GM03348 (cell line): ENCODE measurements around the gene CXCL14.

ENCODE experiments used
- DNase-seq: peaks from one replicate; pipeline ENCODE4 v3.0.0; 2012; ENCODE audit warnings: low spot score

The CXCL14 gene

DNA sequence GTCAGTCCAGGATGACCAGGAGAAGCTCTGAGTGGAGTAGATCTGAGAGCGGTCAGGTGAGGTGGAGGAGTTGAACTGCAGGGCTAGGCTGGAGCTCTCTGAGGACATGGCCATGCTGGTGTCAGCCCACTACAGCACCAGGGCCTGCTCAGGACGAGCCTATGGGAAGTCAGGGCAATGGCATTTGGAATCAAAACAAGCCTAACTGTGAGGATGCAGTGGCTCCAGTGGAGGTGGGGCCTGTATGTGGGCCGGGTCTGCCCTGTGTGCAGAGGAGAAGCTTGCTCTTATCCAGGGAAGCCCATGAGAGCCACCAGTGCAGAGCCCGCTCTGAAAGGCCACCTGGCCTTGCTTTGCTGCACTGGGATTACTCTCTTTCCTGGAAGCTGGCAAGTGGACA lies 11.1 kb downstream of the CXCL14 start:
- DNase-seq: no peak

DNA sequence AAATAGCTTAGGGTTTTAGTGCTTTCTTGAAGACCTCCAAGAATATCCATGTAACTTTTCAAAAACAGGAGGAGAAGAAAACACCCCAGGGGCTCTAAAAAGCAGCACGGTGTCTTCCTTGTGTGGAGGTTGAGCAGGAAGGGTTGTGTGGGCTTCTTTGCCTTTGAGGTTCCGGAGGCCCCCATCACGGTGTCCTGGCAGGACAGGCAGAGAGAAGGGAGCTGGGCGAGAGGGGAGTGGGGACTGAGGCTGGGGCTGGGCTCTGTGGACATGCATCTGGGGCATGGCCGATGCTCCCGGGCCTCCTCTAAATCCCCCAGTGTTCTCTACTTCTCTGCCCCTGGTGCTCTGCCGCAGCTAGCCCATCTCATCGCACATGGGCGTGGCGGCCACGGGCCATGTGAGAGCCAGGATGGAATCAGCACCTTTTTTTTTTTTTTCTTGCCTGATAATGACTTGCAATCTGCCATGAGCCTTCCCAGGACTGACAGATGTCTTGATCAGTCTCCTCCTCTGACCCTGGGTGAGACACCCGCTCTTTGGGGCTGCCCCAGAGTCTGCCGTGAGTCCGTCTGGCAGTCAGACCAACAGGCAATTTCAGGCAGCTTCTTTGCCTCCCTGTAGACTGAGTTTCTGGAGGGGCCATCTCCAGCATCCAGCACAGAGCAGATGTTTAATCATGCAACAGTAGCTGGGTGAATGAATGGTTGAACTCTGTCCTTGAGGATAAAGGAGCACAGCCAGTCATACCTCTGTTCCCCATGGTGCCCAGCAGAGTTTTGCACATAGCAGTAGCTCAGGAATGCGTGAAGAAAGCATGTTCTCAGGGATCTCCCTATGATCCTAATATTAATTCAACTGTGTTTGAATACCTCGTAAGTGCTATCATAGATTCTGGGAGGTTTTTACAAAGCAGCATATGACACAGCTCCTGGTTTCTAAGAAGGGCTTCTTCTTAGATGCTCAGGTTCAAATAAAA lies 12.1 kb downstream of the CXCL14 start:
- no peak for DNase-seq

DNA sequence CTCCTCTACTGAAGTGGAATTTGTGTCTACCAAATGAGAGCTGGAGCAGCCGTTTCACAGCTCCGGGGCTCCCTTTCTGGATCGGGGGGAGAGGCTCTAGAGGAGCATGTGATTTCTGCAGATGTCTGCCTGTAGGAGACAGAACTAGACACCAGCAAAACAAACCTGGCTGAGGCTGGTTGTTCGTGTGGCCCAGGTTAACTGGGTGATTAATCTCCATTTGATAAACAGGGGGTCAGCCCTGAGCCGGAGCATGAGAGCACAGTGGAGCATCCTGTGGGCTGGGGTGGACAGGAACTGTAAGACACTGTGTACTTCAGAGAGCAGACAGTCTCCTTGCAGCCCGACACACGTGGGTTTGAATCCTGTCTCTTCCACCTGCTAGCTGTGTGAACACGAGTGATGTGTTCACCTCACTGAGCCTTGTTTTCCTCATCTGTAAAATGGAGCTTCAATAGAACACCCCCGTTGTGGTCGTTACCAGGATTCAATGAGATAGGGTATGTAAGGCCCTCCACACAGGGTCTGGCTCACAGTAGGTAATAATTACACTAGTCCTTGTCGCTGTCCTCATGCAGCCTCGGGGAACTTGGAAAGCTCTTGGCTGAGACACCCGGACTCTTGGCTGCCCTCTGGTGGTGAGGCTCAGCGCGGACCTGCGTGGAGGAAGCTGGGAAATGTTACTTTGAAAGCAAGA lies 12.9 kb downstream of the CXCL14 start:
- DNase-seq: peak; percentile 86

DNA sequence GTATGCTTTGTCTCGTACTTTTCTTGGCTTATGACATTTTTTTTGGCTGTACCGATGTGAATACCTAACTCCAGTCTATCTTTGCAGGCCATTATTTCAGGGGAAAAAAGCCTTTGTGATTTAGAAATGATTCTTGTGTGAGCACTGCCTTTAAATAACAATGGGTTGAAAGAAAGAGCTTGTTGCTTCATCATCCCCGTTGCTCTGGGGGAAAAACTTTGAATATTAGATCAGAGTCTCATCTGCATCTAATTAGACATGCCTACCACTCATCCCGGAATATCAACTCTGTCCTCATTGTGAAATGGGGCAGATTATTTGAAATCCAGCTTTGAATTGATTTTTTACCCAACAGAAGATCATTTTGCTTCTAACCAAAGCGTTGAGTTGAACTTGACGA lies 13.5 kb downstream of the CXCL14 start:
- peak; percentile 35 for DNase-seq

DNA sequence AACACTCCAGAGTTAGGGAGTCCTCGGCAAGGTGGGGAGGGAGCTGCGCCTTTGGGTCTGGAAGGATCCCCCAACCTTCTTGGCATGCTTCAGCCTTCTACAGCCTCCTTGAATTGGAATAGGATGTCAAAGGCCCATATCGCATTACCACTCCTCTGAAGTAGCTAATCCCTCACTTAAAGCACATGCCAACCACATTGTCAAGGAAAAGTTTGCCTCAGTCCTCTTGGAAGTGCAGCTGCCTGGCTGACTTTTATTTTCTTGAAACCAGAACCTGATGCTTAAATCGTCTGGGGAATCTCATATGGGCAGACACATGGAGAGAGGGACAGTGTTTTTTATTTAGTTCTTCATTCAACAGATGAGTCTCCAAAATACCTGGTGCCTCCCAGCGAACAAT lies 14.5 kb downstream of the CXCL14 start:
- DNase-seq: no peak

DNA sequence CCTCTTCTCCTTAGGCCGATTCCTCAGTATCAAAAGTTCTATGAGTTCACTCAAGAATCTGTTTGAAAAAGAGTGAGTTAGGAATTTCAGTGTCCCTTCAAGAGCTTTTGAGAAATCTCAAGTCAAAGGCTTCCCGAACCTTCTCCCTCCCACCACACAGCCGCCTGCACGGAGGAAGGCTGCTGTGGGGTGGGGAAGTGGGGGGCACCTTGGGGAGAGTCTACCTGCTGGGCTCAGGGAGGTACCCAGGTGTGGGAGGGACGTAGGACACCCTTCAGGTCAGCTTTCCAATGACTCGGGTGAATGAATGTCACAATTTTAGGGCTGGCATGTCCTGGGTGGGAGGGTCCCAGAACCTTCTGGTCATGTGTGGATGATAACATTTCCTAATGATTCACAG lies 17.5 kb downstream of the CXCL14 start:
- DNase-seq: no peak

DNA sequence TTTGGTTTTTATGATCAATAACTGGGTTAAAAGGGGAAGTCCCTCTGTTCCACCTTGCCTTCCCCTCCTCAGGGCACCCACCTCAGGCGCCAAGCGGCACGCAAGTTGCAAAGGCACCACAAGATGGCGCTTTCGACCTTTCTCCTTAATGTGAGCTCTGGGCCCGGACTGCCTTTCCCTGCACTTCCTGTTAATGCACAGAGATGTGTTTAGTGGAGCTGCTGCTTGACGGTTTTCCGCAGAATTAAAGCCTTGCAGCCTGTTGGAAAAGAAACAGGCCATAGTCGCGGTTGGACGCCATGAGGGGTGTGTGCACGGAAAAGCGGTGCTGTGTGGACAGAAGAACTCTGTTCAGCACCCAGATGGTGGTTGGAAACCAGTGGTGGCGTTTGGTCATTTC lies 17.9 kb downstream of the CXCL14 start:
- peak; percentile 90 for DNase-seq

DNA sequence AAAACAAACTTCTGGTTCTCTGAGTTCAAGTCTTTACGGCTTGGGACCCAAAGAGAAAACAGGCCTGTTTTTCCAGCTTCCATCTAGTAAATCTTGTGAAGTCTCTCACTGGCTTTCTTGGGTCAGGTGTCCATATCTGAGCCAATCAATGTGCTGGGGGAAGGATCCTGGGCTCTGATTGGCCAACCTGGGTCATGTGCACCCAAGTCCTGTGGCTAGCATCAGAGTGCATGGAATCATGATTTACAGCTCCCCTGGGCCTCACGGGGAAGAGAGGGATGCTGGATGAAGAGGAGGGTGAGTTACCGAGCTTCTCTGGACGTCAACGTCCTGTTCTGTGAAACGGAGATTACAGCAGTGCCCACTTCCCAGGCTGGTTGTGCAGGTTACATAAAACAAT lies 19.4 kb downstream of the CXCL14 start:
- peak; percentile 32 for DNase-seq

DNA sequence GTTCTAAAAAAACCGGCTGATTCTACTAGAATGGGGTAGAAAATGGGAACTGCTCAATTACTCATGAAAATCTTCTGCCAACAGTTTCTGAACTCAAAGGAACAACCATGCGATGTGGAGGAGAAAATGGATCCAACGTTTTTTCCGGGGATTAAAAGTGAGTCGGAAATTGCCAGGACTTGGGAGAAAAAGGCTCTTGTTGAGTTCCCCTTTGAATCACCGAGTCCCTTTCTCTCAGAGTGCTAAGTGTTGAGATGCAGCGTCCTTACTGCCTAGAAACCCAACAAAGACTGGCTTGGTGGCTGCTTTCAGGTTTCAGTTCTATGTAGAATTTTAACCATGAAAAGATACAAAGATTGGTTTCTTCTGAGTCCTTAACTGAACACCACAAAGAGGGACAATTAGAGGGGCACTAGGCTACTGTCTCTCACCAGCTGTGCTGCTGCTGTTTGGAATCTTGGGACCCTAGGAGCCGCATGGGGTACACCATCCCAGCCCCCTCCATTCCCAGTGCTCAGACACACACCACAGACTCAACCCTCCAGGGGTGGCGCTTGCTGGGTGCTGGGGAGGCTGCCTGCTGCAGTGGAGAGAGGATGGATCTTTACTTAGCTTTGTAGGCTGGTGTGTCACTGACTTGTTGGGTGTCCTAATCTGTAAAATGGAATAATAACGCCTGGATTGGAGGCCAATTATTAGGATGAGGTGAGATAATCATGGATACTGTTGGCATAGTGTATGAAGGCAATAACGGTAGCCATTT lies 21.5 kb downstream of the CXCL14 start:
- no peak for DNase-seq

DNA sequence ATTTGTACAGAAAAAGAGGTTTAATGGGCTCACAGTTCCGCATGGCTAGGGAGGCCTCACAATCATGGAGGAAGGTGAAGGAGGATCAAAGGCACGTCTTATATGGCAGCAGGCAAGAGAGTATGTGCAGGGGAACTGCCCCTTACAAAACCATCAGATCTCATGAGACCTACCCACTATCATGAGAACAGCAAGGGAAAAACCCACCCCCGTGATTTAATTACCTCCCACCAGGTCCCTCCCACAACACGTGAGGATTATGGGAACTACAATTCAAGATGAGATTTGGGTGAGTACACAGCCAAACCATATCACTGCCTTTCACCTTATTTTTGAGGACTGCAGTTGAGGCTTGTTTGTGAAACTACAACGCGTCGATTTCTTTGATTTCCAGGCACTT lies 22.2 kb downstream of the CXCL14 start:
- no peak for DNase-seq

DNA sequence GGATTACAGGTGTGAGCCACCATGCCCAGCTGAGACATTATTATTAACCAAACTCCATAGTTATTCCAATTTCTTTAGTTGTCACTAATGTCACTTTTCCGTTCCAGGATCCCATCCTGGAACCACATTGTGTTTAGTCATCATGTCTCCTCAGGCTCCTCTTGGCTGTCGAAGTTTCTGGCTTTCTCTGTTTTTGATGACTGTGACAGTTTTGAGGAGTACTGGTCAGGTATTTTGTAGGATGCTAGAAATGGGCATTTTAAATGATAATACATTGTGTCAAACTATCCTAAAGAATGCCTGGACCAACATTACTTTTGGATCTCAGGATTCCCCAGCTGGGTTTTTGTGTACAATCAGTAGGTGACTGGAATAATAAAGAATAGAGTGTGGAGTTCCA lies 23.3 kb downstream of the CXCL14 start:
- DNase-seq: no peak

DNA sequence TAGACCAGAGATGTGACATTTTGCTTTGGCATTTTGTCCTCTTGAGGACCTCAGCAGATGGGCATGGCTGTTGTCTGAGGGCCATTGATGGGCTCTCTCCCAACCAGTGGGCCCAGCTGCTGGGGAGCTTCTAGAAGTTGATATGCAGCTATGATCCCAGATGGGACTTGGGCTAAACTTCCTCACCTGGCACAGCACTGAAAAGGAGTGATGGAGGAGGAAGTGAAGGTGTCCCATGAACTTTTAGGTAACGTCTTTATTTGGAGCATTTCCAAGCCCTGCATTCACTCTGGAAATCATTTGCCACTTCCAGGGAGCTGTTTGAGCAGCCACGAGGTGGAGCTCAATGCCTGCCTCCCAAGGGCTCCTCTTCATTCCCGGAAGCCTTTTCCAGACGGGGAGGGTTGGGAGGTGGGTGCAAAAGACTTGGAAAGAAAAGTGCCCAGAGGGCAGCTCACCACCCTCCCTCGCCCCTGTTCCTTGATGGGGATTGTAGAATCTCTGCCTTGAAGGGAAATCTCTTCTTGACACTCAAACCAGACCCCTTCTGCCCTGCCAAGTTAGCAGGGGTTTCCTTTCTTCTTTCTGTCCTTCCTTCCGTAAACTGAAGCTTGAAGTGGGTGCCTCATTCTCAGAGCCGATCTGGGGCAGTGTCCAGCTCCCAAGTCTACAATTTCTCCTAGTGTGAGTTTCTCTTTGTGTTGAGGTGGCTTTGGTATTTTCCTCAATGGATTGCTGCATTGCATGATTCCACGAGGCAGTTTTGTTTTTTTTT lies 24.9 kb downstream of the CXCL14 start:
- peak; percentile 74 for DNase-seq

DNA sequence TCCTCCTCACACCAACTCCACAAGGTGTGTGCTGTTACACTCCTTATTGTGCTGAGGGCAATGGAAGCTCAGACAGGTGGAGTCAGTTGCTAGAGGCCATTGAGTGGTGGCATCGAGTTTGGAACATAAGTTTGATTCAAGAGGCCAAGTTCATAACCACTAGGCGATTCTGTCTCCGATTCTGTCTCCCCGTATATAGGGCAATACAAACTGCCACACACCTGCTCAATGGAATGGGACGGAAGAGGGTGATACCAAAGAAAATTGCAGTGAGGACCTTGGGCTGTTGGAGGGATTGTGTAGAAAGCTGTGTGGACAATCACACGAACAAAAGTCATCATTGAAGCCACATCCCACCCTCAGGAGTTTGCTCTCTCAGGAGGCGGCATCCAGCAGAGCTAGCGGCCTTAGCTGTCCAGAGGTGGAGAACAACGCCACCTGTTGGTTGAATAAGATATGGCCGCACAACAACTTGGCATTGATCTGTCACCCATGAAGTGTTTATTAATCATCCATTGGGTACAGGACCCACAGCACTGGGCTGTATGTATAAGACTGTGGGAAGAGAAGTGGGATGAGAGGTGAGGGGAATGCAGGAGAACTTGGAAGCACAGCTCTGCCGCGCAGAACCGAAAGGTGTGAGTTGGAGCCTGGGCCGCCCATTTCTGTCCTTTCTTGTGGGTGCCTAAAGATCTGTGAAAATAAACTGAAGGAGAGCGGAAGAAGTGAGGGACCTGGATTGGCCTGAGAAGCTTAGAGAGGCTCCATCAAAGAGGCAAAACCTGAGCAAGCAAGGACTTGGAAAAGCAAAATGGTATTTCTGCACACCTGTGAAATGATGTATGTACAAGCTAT lies 27.0 kb downstream of the CXCL14 start:
- peak; percentile 85 for DNase-seq

DNA sequence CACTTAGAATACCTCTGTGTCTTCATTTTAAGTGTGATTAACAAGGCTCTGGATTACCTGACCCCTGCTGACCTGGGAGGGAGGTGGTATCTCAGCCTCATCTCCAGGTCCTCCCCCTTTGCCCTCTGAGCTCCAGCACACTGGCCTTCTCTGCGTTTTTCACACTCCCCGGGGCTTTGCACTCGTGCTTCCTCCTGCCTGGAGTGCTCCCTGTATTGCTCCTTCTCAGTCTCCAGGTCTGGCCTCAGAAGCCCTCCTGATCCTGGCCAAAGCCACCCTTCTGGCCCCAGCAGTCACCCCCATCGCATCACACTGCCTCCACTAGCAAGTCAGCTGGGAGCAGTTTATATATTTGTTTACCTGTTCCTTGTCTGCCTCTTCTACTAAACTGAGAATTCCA lies 29.4 kb downstream of the CXCL14 start:
- no peak for DNase-seq

DNA sequence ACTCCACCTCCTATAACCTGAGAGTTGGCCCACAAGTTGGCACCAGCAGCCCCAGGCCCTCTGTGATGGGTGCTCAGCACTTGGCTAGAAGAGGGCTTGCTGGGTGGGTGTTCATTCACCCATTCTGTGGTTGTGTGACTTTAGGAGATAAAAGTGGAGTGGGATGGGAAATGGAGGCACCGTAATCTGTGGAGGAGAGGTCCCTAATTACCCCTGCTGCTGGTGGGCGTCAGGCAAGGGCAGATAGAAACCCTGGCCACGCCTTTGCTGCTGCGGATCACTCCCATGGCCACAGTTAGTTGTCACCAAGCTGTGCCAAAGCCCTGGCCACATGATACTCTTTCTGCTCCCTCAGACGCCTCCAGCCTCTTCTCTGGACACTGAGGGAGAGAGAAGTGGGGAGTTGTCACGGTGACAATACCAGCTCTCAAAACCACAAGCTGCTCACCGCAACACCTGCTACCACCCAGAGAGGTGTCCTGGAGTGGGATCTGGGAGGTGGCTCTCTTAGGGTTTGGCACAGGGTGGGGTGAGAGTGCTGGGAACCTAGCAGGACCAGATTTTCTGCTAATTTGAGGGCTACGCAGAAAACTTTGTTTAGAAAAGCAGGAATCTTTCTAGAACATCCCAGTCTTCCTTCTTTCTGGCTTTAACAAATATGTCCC lies 31.1 kb downstream of the CXCL14 start:
- no peak for DNase-seq

DNA sequence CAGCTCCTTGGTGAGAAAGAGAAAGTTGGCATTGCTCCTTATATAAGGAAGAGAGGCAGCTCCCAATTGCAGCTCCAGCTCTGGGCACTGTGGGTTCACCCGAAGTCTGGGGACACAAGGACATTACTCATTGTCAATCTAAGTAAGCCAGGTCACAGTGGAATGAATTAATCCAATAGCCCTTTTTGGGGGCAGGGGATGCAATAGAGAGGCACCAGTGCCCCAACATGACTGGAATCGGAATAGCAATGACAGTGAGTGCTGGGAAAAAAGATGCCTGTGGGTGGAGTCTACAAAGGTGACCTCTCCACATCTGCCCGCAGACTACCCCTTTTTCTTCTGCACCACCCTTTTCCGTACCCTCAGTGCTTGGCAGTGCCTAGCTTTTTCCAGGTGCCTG lies 31.9 kb downstream of the CXCL14 start:
- DNase-seq: no peak

DNA sequence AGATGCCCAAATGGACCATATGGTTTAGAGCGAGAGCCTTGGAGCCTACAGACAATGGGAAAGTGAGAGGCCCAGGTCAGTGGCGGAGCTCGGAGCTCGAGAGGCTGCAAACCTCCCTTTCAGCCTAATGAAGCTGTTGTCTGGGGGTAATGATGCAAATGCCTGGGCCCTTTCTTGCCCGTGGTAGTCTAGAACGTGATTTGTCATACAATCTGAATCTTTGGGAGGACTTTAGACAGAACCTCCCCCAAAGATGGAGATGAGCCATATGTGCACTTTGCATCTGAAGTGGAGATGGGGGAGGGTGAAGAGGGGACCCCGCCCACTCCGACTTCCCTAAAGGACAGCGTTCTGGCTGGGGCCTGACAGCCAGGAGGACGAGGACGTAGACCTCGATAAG lies 32.7 kb downstream of the CXCL14 start:
- no peak for DNase-seq

DNA sequence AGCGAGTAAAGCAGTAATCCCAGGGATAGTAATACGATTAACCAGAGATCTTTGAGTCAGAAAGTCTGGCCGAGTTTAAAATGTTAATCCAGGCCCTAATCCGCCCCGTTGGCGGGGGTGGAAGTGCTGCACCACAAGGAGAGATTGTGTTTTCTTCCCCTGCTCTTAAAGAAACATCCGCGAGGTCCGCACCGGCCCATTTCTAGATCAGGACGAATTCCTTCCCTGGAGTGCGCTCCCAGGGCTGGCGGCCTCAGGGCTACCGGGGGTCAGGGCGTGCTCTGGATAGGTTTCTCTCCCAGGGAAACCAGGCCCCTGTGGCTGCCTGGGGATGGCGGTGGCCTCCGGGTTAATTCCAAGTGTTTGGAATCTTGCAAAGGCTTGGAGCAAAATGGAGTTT lies 33.7 kb downstream of the CXCL14 start:
- DNase-seq: no peak

DNA sequence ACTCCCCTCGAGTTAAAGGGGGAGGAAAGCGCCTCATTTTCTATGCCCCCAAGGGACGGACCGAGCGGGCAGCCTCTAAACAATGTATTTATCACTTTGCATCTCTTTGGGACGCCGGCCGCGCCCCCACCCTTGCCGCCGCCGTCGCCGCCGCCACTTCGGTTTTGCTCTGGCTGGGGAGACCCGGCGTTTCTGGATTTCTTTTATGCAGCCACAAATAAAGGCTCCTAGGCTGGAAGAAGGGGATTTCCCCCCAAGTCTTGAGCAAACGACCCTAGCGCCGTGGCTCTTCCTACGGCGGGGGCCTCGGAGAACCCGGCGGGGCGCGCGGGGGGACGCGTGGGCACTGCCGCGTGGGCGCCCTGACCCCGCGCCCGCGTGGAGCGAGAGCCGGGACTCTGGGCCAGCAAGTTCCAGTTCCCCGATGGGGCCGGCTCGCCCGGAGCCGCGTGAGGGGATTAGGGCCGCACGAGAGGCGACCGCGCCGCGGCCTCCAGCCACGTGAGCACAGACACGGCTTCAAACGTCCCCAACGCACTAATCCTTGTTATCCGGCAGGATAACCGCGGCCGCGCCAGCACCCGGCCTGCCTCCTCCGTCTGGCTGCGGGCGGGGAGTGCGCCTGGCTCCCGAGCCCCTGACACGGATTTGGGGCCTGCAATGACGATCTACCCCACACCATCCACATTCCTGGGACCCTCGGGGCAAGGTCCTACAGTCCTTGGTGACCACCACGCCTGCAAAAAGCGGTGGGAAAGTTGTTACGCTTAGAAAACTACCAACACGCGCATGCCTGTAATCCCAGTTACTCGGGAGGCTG lies 35.1 kb downstream of the CXCL14 start:
- peak; percentile 62 for DNase-seq
